Measurements from ENCODE around the gene BTBD9.

BTBD9 gene

GRCh38 chr6:38182426-38182825 is 457.3 kb downstream of the BTBD9 start:
- Histone ChIP-seq H3K9ac (ENCODE audit: low read depth, low read length) (no peak overlapping the region), H2AFZ (ENCODE audit: low read depth, low read length) (no peak overlapping the region), H4K20me1 (ENCODE audit: insufficient read depth, low read length) (no peaks in the 10 kb centered on the region), H3K36me3 (ENCODE audit: insufficient read depth, low read length) (no peaks in the 10 kb centered on the region), H3K79me2 (ENCODE audit: insufficient read depth, low read length) (no peaks in the 10 kb centered on the region), H3K4me1 (ENCODE audit: insufficient read depth, low read length) (no peaks in the 10 kb centered on the region), H3K27ac (ENCODE audit: low read length) (no peak overlapping the region), H3K4me3 (ENCODE audit: low read depth in 1 of 2, low read length in 2 of 2) (no peak overlapping the region), H3K27me3 (ENCODE audit: insufficient read depth, low read length, poor library complexity) (no peaks in the 10 kb centered on the region), H3K4me2 (ENCODE audit: insufficient read depth, low read length) (no peak overlapping the region), H3K9me3 (ENCODE audit: insufficient read depth, low read length, severe bottlenecking) (no peaks in the 10 kb centered on the region)
- no peak for TF ChIP-seq EZH2 (IDR thresholded peaks at IDR 0.05; ENCODE audit: borderline replicate concordance, low read depth, low read length, severe bottlenecking)
- TF ChIP-seq, protein P1, sequence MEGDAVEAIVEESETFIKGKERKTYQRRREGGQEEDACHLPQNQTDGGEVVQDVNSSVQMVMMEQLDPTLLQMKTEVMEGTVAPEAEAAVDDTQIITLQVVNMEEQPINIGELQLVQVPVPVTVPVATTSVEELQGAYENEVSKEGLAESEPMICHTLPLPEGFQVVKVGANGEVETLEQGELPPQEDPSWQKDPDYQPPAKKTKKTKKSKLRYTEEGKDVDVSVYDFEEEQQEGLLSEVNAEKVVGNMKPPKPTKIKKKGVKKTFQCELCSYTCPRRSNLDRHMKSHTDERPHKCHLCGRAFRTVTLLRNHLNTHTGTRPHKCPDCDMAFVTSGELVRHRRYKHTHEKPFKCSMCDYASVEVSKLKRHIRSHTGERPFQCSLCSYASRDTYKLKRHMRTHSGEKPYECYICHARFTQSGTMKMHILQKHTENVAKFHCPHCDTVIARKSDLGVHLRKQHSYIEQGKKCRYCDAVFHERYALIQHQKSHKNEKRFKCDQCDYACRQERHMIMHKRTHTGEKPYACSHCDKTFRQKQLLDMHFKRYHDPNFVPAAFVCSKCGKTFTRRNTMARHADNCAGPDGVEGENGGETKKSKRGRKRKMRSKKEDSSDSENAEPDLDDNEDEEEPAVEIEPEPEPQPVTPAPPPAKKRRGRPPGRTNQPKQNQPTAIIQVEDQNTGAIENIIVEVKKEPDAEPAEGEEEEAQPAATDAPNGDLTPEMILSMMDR (IDR thresholded peaks at IDR 0.05; ENCODE audit: borderline replicate concordance, extremely low read depth, low read length, poor library complexity, severe bottlenecking) = no peak
- DNase-seq (no peak), ATAC-seq (ENCODE audit: insufficient read depth, low read depth) (no peak)

GRCh38 chr6:38180586-38180985 is 459.1 kb downstream of the BTBD9 start:
- Histone ChIP-seq H3K4me2 (ENCODE audit: insufficient read depth, low read length) (no peak overlapping the region), H3K79me2 (ENCODE audit: insufficient read depth, low read length) (no peaks in the 10 kb centered on the region), H3K27me3 (ENCODE audit: insufficient read depth, low read length, poor library complexity) (no peaks in the 10 kb centered on the region), H3K27ac (ENCODE audit: low read length) (no peak overlapping the region), H3K9me3 (ENCODE audit: insufficient read depth, low read length, severe bottlenecking) (no peaks in the 10 kb centered on the region), H3K4me1 (ENCODE audit: insufficient read depth, low read length) (no peaks in the 10 kb centered on the region), H4K20me1 (ENCODE audit: insufficient read depth, low read length) (no peaks in the 10 kb centered on the region), H3K4me3 (ENCODE audit: low read depth in 1 of 2, low read length in 2 of 2) (no peak overlapping the region), H2AFZ (ENCODE audit: low read depth, low read length) (no peak overlapping the region), H3K36me3 (ENCODE audit: insufficient read depth, low read length) (no peaks in the 10 kb centered on the region), H3K9ac (ENCODE audit: low read depth, low read length) (no peak overlapping the region)
- DNase-seq = peak; percentile 0
- ATAC-seq (ENCODE audit: insufficient read depth, low read depth) = no peak
- TF ChIP-seq, protein P1 (IDR thresholded peaks at IDR 0.05; ENCODE audit: borderline replicate concordance, extremely low read depth, low read length, poor library complexity, severe bottlenecking) = no peak

DNA sequence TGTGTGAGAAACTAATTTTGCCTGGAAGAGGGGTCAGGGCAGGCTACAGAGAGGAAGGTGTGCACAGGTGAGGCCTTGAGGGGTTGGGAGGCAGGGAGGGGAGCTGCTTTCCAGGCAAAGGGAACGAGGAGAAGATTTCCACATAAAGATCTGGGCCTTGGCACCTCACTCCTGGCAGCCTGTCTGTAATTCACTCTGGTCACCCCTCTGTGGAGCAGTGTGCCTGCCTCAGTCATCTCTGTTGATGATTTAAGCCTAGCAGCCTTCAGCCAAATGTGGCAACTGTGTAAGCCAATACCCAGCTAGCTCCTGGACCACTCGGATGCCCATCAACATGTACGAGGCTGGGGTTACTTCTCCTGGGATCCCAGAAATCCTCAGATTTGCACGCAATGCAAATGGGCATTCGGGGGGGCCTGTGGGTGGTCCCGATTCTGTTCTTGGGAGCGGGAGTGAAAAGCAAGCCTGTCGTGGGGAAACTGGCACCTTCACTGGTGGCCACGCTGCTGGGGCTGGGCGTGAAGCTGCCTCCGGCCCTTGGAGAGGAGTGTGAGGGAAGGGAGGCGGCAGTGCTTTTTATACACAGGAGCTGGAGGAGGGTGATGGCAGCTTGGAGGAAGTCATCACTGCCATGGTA is 459.8 kb downstream of the BTBD9 start:
- Histone ChIP-seq H3K27me3 (ENCODE audit: insufficient read depth, low read length, poor library complexity) (no peaks in the 10 kb centered on the region), H4K20me1 (ENCODE audit: insufficient read depth, low read length) (no peaks in the 10 kb centered on the region), H3K36me3 (ENCODE audit: insufficient read depth, low read length) (no peaks in the 10 kb centered on the region), H3K4me2 (ENCODE audit: insufficient read depth, low read length) (no peak overlapping the region), H3K79me2 (ENCODE audit: insufficient read depth, low read length) (no peaks in the 10 kb centered on the region), H3K27ac (ENCODE audit: low read length) (no peak overlapping the region), H3K9ac (ENCODE audit: low read depth, low read length) (no peak overlapping the region), H2AFZ (ENCODE audit: low read depth, low read length) (no peak overlapping the region), H3K4me3 (ENCODE audit: low read depth in 1 of 2, low read length in 2 of 2) (no peak overlapping the region), H3K9me3 (ENCODE audit: insufficient read depth, low read length, severe bottlenecking) (no peaks in the 10 kb centered on the region), H3K4me1 (ENCODE audit: insufficient read depth, low read length) (no peaks in the 10 kb centered on the region)
- no peak for ATAC-seq (ENCODE audit: insufficient read depth, low read depth)
- peak; percentile 0 for DNase-seq
- TF ChIP-seq, protein P1 (IDR thresholded peaks at IDR 0.05; ENCODE audit: borderline replicate concordance, extremely low read depth, low read length, poor library complexity, severe bottlenecking) = no peak
- no peak for TF ChIP-seq EZH2 (IDR thresholded peaks at IDR 0.05; ENCODE audit: borderline replicate concordance, low read depth, low read length, severe bottlenecking)

All from DND-41 (cell line).